GM12865 (cell line): ENCODE results near the gene NEURL1B.

Experiments
- DNase-seq: peaks from one replicate; pipeline ENCODE4 v3.0.0; 2010; ENCODE audit warnings: low read depth
- H3K4me3 ChIP-seq: 2 replicates; pipeline ENCODE4 v1.5.1; 2011; ENCODE audit warnings: mild to moderate bottlenecking, low read depth, low read length, control low read depth
- TF ChIP-seq, protein P1 (sequence below): IDR thresholded peaks from 2 replicates; pipeline ENCODE4 v1.5.1; 2011; ENCODE audit warnings: low read length, control low read depth, low read depth, inconsistent platforms; ENCODE audit not compliant: insufficient read depth; ENCODE audit errors: missing control alignments

Gene NEURL1B

DNA sequence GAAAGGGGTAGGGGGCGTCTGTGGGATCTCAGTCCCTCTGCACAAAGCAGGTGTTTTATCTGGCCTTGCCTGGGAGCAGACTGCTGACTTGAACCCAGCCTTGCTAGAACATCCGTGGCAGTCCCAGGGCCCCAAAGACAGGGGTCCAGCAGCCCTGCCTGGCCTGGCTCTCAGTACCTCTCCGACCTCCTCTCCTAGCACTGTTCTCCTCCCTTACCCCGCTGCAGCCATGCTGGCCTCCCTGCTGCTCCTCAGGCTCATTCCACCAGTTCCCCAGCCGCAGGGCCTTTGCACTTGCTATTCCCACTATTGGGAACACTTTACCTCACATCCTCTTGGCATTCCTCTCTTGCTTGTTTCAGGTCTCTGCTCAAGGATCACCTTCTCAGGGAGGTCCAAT is 84.7 kb downstream of the NEURL1B start:
- no peak for DNase-seq
- TF ChIP-seq, protein P1, sequence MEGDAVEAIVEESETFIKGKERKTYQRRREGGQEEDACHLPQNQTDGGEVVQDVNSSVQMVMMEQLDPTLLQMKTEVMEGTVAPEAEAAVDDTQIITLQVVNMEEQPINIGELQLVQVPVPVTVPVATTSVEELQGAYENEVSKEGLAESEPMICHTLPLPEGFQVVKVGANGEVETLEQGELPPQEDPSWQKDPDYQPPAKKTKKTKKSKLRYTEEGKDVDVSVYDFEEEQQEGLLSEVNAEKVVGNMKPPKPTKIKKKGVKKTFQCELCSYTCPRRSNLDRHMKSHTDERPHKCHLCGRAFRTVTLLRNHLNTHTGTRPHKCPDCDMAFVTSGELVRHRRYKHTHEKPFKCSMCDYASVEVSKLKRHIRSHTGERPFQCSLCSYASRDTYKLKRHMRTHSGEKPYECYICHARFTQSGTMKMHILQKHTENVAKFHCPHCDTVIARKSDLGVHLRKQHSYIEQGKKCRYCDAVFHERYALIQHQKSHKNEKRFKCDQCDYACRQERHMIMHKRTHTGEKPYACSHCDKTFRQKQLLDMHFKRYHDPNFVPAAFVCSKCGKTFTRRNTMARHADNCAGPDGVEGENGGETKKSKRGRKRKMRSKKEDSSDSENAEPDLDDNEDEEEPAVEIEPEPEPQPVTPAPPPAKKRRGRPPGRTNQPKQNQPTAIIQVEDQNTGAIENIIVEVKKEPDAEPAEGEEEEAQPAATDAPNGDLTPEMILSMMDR = no peak
- H3K4me3 ChIP-seq = no peak overlapping the region

DNA sequence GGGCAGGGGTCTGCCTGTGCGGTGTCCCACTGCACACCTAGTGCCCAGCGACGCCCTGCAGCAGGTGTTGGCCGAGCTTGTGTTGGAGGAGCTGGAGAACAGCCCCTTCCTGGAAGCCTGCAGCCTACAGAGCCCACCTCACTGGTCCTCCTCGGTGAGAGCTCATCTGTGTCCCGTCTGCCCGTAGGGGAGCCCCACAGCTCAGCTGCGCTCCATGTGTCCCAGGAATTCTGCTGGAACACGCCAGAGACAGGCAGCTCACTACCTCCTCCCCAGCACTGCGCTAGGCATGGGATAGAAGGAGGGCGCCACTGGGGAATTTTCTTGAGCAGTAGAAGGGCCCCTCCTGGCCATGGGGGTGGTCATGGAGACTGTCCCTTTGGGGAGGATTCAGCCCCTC is 85.9 kb downstream of the NEURL1B start:
- TF ChIP-seq, protein P1 = no peak
- no peak for DNase-seq
- H3K4me3 ChIP-seq = no peak overlapping the region

GRCh38 chr5:172727551-172727950 is 86.5 kb downstream of the NEURL1B start:
- H3K4me3 ChIP-seq = no peak overlapping the region
- DNase-seq = no peak
- TF ChIP-seq, protein P1 = no peak

DNA sequence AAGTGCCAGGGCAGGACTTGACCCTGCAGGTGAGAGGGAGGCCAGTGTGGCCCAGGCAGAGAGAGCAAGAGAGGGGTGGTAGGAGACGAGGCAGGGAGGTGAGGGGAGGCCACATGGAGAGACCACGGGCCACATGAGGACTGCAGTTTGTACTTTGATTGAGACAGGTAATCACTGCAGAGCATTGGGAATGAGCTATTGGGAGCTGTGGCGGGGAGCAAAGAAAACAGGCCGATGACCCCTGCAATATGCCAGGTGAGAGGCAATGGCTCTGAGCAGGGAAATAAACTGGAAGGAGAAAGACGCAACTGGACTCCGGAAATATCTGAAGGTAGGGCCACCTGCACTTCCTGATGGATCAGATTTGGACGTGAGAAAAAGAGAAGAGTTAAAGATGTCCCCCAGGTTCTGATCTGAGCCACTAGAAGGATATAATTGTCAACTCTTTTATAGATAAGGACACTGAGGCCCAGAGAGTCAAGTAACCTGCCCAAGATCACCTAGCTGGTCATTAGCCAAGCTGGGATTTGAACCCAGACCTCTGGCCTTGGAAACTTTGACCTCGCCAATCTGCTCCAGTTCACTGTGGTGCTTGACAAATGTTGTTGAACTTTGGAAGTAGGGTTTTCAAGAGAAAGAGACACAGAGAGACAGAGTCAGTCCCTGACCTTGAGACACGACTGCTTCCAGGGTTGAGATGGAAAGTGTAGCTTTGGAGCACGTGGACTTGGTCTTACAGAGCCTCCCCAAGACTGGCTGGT is 87.6 kb downstream of the NEURL1B start:
- TF ChIP-seq, protein P1 = no peak
- H3K4me3 ChIP-seq = no peak overlapping the region

DNA sequence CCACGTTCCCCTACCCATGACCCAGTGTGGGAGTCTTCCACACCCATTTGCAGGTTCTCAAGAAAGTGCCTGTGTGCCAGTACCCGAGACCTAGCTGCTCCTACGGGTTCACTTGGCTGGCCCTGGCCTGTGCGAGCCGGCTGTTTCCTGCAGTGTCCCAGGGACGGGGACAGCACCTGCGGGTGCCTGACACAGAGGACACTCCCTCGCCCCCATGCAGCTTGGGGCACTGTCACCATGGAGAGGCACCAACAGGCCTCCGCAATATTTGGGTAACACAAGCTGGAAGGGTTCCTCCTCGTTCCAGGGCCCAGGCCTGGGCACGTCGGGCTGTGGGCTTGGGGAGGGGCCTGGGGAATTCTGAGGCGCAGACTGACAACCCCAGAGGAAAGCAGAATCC is 88.5 kb downstream of the NEURL1B start:
- DNase-seq = no peak
- no peak overlapping the region for H3K4me3 ChIP-seq
- TF ChIP-seq, protein P1 = no peak

More for the DNA sequence above, 87.6 kb downstream of the NEURL1B start:
- DNase-seq = no peak

DNA sequence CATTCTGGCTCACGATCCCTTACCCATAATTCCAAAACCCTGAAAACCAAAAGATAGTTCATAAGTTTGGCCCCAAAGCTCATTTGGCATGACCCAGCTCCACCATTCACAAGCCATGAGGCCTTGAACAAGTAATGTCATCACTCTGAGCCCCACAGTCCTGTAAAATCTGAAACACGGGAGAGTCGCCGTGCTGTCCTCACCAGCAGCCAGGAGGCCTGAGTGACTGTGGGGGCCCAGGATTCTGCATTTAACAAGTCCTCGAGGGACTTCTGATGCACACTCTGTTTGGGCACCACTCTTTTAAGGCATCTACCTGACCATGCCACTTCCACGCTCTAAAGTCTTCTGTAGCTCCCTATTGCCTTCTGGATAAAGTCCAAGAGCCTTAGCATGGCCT is 89.2 kb downstream of the NEURL1B start:
- DNase-seq = no peak
- TF ChIP-seq, protein P1 = no peak

More for the DNA sequence above, 89.2 kb downstream of the NEURL1B start:
- no peak overlapping the region for H3K4me3 ChIP-seq
